Measurements from ENCODE around the gene NUDT16L1. TPM values are rescaled to one million over a fixed set of nuclear protein-coding genes. Genes with fewer than 3 reads are reported as not detected.

The NUDT16L1 gene
- total and polyA plus RNA-seq, 2 of the 8 experiments (the other 6 are each of a cell fraction or from before 2014, with no cell fraction given): 34.8 to 77.3 TPM

GRCh38 chr16:4661661-4662060, 31.7 kb upstream of the NUDT16L1 start (continued):
- TF ChIP-seq RAD21 (IDR thresholded peaks at IDR 0.05 in 1 of 2, conservative IDR thresholded peaks at IDR 0.05 in 1 of 2; ENCODE audit: low read depth in 2 of 2, low read length in 2 of 2) (no peak), NRF1 (IDR thresholded peaks at IDR 0.05; ENCODE audit: low read depth, low read length) (no peak), EGR1 (IDR thresholded peaks at IDR 0.05; ENCODE audit: borderline replicate concordance, low read depth, low read length) (no peak), SIN3A (conservative IDR thresholded peaks at IDR 0.05 in 1 of 2, IDR thresholded peaks at IDR 0.05 in 1 of 2; ENCODE audit: low read depth in 1 of 2, low read length in 2 of 2) (no peak)

All from H1 (cell line).